Astrocyte (in vitro differentiated cells and primary cell): ENCODE data around the gene NFYB. TPM values are rescaled to one million over a fixed set of nuclear protein-coding genes. Genes with fewer than 3 reads are reported as not detected.

Source experiments
- DNase-seq: peaks from one replicate; pipeline ENCODE4 v3.0.0-alpha.2; 2010; ENCODE audit warnings: low read depth
- FAIRE-seq: peaks from 2 replicates; lab custom pipeline; 2011; peaks lifted over from hg19 to GRCh38; lab: Jason Lieb, UNC
- H2AFZ ChIP-seq: 2 replicates; pipeline ENCODE4 v1.6.0; 2012; ENCODE audit warnings: low read depth, low read length, inconsistent platforms
- H3K27ac ChIP-seq: 2 replicates; pipeline ENCODE4 v1.5.1; 2011; ENCODE audit warnings: low read depth, low read length, inconsistent platforms
- H3K27me3 ChIP-seq: 2 replicates; pipeline ENCODE4 v1.6.0; 2011; ENCODE audit warnings: low read length, inconsistent platforms; ENCODE audit not compliant: insufficient read depth
- H3K36me3 ChIP-seq: 2 replicates; pipeline ENCODE4 v1.5.1; 2011; ENCODE audit warnings: low read length, inconsistent platforms; ENCODE audit not compliant: insufficient read depth
- H3K4me1 ChIP-seq: 2 replicates; pipeline ENCODE4 v1.5.1; 2011; ENCODE audit warnings: low read length, inconsistent platforms; ENCODE audit not compliant: insufficient read depth
- H3K4me2 ChIP-seq: 2 replicates; pipeline ENCODE4 v1.6.0; 2012; ENCODE audit warnings: low read length, inconsistent platforms
- H3K4me3 ChIP-seq: 2 replicates; pipeline ENCODE4 v1.5.1; 2011; ENCODE audit warnings: low read depth, mild to moderate bottlenecking, low read length, inconsistent platforms; ENCODE audit not compliant: insufficient read depth
- H3K79me2 ChIP-seq: 2 replicates; pipeline ENCODE4 v1.6.0; 2012; ENCODE audit warnings: mild to moderate bottlenecking, low read length, inconsistent platforms; ENCODE audit not compliant: insufficient read depth
- H3K9ac ChIP-seq: 2 replicates; pipeline ENCODE4 v1.6.0; 2012; ENCODE audit warnings: mild to moderate bottlenecking, low read length, inconsistent platforms
- H3K9me3 ChIP-seq: 2 replicates; pipeline ENCODE4 v1.5.1; 2012; ENCODE audit warnings: low read depth, mild to moderate bottlenecking, low read length, inconsistent platforms; ENCODE audit not compliant: insufficient read depth
- H4K20me1 ChIP-seq: 2 replicates; pipeline ENCODE4 v1.6.0; 2012; ENCODE audit warnings: low read length, inconsistent platforms; ENCODE audit not compliant: insufficient read depth
- H3K27ac Mint-ChIP-seq: one replicate; pipeline ENCODE4 v1.8.0; 2021; ENCODE audit warnings: mild to moderate bottlenecking, mixed read lengths; ENCODE audit not compliant: unreplicated experiment
- H3K27me3 Mint-ChIP-seq: one replicate; pipeline ENCODE4 v1.8.0; 2021; ENCODE audit warnings: low read depth, mixed read lengths; ENCODE audit not compliant: unreplicated experiment
- H3K36me3 Mint-ChIP-seq: one replicate; pipeline ENCODE4 v1.8.0; 2021; ENCODE audit warnings: low read depth, mixed read lengths; ENCODE audit not compliant: unreplicated experiment
- H3K4me1 Mint-ChIP-seq: one replicate; pipeline ENCODE4 v1.8.0; 2021; ENCODE audit warnings: low read depth, mixed read lengths; ENCODE audit not compliant: unreplicated experiment
- H3K4me3 Mint-ChIP-seq: one replicate; pipeline ENCODE4 v1.8.0; 2021; ENCODE audit warnings: mild to moderate bottlenecking, moderate library complexity, mixed read lengths; ENCODE audit not compliant: unreplicated experiment
- H3K9me3 Mint-ChIP-seq: one replicate; pipeline ENCODE4 v1.8.0; 2021; ENCODE audit warnings: mild to moderate bottlenecking, mixed read lengths; ENCODE audit not compliant: unreplicated experiment
- EZH2 ChIP-seq: IDR thresholded peaks from 2 replicates; pipeline ENCODE4 v1.6.1; 2012; ENCODE audit warnings: mild to moderate bottlenecking, low read length, inconsistent platforms; ENCODE audit not compliant: insufficient read depth
- total RNA-seq: library from RNA; stranded (reverse); gene quantifications from 2 replicates; pipeline ENCODE4 v1.2.1, GENCODE V29; 2021
- TF ChIP-seq, protein P1 (sequence below): IDR thresholded peaks from 2 replicates; pipeline ENCODE4 v1.5.1; 2011; ENCODE audit warnings: low read depth, mild to moderate bottlenecking, inconsistent platforms, low read length, moderate library complexity; ENCODE audit not compliant: insufficient read depth

Gene NFYB
- total RNA-seq, 1 donor from 2014 or later: 14.8 TPM

GRCh38 chr12:104152685-104153241 is 14.8 kb upstream of the NFYB start:
- no peak overlapping the region for H3K9ac ChIP-seq
- no peak for FAIRE-seq
- no peak for DNase-seq

GRCh38 chr12:104150416-104150815 is 12.4 kb upstream of the NFYB start:
- no peak overlapping the region for H2AFZ ChIP-seq
- H3K27me3 ChIP-seq: peaks cover 2% of the 10 kb centered on the region
- DNase-seq: no peak
- Mint-ChIP-seq H3K9me3 (no peaks in the 10 kb centered on the region), H3K36me3 (no peaks in the 10 kb centered on the region), H3K4me3 (no peak overlapping the region), H3K27ac (no peak overlapping the region), H3K27me3 (peaks cover 18% of the 10 kb centered on the region), H3K4me1 (no peaks in the 10 kb centered on the region)
- TF ChIP-seq, protein P1, sequence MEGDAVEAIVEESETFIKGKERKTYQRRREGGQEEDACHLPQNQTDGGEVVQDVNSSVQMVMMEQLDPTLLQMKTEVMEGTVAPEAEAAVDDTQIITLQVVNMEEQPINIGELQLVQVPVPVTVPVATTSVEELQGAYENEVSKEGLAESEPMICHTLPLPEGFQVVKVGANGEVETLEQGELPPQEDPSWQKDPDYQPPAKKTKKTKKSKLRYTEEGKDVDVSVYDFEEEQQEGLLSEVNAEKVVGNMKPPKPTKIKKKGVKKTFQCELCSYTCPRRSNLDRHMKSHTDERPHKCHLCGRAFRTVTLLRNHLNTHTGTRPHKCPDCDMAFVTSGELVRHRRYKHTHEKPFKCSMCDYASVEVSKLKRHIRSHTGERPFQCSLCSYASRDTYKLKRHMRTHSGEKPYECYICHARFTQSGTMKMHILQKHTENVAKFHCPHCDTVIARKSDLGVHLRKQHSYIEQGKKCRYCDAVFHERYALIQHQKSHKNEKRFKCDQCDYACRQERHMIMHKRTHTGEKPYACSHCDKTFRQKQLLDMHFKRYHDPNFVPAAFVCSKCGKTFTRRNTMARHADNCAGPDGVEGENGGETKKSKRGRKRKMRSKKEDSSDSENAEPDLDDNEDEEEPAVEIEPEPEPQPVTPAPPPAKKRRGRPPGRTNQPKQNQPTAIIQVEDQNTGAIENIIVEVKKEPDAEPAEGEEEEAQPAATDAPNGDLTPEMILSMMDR: no peak
- TF ChIP-seq EZH2: no peak
- no peak for FAIRE-seq
- no peaks in the 10 kb centered on the region for H4K20me1 ChIP-seq
- no peaks in the 10 kb centered on the region for H3K36me3 ChIP-seq
- no peak overlapping the region for H3K27ac ChIP-seq
- no peaks in the 10 kb centered on the region for H3K79me2 ChIP-seq
- no peak overlapping the region for H3K4me3 ChIP-seq
- no peaks in the 10 kb centered on the region for H3K4me1 ChIP-seq
- H3K4me2 ChIP-seq: no peak overlapping the region
- H3K9ac ChIP-seq: no peak overlapping the region
- no peaks in the 10 kb centered on the region for H3K9me3 ChIP-seq

More at GRCh38 chr12:104152685-104153241, 14.8 kb upstream of the NFYB start:
- Histone ChIP-seq H4K20me1 (no peaks in the 10 kb centered on the region), H2AFZ (no peak overlapping the region), H3K9me3 (no peaks in the 10 kb centered on the region), H3K4me1 (no peaks in the 10 kb centered on the region), H3K4me2 (no peak overlapping the region), H3K27ac (no peak overlapping the region), H3K27me3 (peaks cover 2% of the 10 kb centered on the region), H3K36me3 (no peaks in the 10 kb centered on the region), H3K4me3 (no peak overlapping the region), H3K79me2 (no peaks in the 10 kb centered on the region)
- TF ChIP-seq EZH2: no peak
- TF ChIP-seq, protein P1: no peak
- no peaks in the 10 kb centered on the region for H3K9me3 Mint-ChIP-seq
- no peak overlapping the region for H3K27ac Mint-ChIP-seq
- H3K36me3 Mint-ChIP-seq: no peaks in the 10 kb centered on the region
- no peak overlapping the region for H3K4me3 Mint-ChIP-seq
- peaks cover 21% of the 10 kb centered on the region for H3K27me3 Mint-ChIP-seq
- H3K4me1 Mint-ChIP-seq: no peaks in the 10 kb centered on the region

- no peak for FAIRE-seq
- Mint-ChIP-seq H3K27me3 (peaks cover 18% of the 10 kb centered on the region), H3K4me1 (no peaks in the 10 kb centered on the region), H3K27ac (no peak overlapping the region), H3K36me3 (no peaks in the 10 kb centered on the region), H3K9me3 (no peaks in the 10 kb centered on the region), H3K4me3 (no peak overlapping the region)
- H3K27me3 ChIP-seq: peaks cover 5% of the 10 kb centered on the region
- no peaks in the 10 kb centered on the region for H3K4me1 ChIP-seq
- TF ChIP-seq, protein P1: no peak
- no peak for TF ChIP-seq EZH2
- no peaks in the 10 kb centered on the region for H3K9me3 ChIP-seq
- no peaks in the 10 kb centered on the region for H3K79me2 ChIP-seq
- H2AFZ ChIP-seq: no peak overlapping the region
- H3K4me2 ChIP-seq: no peak overlapping the region
- DNase-seq: no peak
- H3K4me3 ChIP-seq: no peak overlapping the region
- H4K20me1 ChIP-seq: no peaks in the 10 kb centered on the region
- H3K27ac ChIP-seq: no peak overlapping the region
- H3K36me3 ChIP-seq: no peaks in the 10 kb centered on the region
- no peak overlapping the region for H3K9ac ChIP-seq
These were observed 9.3 kb upstream of the NFYB start for GRCh38 chr12:104147346-104147745.
